Left kidney (tissue), 2 donors: ENCODE data around the gene KCNAB1. TPM values are rescaled to one million over a fixed set of nuclear protein-coding genes. Genes with fewer than 3 reads are reported as not detected.
A peak's percentile ranks its signal among the peaks of the same experiment; 100 is the strongest.

ENCODE experiments used
- DNase-seq: peaks from one replicate; pipeline ENCODE4 v3.0.0-alpha.2; 2013
- polyA plus RNA-seq: library from polyadenylated mRNA; unstranded; fragments of 120-200 nt; gene quantifications from one replicate; pipeline ENCODE4 v1.2.1, GENCODE V29; 2013; ENCODE audit not compliant: insufficient read length

Gene KCNAB1
- polyA plus RNA-seq, 1 donor, result 3.4 TPM

- DNase-seq, result no peak
Measured at GRCh38 chr3:156407617-156408225, 287.3 kb downstream of the KCNAB1 start.

- DNase-seq, result no peak
Measured at GRCh38 chr3:156409694-156410093, 289.3 kb downstream of the KCNAB1 start.

- no peak for DNase-seq
Measured at GRCh38 chr3:156412600-156412999, 292.2 kb downstream of the KCNAB1 start.

DNA sequence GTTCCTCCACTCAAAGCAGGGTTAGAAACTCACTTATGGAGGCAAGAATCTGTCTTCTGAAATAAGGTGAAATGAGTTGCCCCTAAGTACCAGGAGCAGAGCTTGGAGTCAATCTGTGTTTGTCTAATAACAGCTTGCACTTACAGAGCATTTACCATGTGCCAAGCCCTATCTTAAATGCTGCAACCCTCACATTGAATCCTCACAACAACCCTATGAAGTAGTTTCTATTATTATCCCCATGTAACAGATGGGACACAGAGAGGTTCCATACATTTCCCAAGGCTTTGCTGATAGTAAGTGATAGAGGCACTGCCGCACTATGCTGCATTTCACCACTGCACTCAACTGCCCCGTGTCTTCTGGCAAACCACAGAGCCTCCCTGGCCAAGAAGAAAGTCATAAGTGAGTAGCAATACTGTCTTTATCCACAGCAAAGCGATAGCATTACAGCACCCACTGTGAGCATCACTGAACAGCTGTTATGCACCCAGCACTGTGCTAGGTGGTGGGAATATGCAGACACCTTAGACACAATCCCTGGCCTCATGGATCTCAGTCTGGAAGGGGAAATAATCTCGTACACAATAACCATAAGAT lies 293.0 kb downstream of the KCNAB1 start:
- no peak for DNase-seq

- no peak for DNase-seq
Measured at GRCh38 chr3:156416846-156417558, 296.6 kb downstream of the KCNAB1 start.

GRCh38 chr3:156417559-156418132 lies 297.3 kb downstream of the KCNAB1 start:
- no peak for DNase-seq

GRCh38 chr3:156418428-156418827 lies 298.1 kb downstream of the KCNAB1 start:
- DNase-seq, result no peak

DNA sequence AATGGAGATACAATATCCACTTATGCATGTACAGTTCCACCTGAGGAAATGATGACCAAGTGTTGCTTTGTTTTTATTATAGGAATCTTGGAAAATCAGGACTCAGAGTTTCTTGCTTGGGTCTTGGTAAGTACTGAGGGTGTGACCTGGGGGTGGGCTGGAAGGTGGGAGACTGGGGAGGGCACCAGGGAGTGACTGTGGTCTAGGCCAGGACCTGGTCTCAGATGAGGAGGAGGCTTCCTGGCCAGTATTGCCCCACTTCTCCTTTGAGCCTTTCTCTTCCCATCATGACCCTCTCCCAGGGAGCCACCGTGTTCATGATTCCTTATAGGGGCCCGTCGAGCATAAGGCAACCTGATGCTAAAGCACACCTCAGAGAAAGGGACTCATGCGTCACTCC lies 301.2 kb downstream of the KCNAB1 start:
- no peak for DNase-seq

DNA sequence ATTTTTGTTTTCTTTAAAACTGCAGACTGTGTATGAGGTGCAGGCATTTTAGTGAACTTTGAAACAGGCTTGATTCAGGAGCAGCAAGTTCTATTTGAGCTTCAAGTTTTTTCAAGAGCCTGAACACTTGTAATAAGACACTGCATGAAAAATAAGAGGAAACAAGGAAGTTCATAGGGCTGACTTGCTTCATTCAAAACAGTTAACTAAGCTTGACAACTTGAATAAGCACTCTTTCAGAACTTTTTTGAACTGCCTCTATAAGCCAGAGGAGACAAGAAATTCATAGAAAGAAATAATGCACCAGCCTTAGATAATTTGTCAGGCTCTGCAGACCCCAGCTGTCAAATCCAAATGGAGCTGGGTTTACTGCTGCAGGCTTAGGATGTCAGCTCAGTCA lies 304.4 kb downstream of the KCNAB1 start:
- DNase-seq, result peak; percentile 30

DNA sequence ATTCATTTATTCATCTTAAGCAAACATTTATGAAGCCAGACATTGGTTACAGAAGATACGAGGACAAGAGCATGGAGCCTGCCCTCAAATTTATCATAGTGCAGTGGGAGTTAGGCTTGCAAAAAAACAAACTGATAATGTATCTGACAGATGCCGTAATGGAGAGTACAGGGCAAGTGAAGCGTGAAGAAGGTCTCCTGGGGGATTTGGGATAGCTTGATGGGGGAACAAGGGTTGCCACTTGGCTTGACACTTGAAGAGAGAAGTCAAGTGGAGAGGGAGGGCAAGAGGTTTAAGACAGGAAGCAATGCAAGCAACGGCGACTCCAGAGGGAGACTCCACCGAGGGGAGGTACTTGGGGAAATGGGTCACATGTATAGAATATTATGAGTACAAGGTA lies 305.3 kb downstream of the KCNAB1 start:
- DNase-seq, result no peak

- no peak for DNase-seq
Measured at GRCh38 chr3:156429125-156429524, 308.7 kb downstream of the KCNAB1 start.

DNA sequence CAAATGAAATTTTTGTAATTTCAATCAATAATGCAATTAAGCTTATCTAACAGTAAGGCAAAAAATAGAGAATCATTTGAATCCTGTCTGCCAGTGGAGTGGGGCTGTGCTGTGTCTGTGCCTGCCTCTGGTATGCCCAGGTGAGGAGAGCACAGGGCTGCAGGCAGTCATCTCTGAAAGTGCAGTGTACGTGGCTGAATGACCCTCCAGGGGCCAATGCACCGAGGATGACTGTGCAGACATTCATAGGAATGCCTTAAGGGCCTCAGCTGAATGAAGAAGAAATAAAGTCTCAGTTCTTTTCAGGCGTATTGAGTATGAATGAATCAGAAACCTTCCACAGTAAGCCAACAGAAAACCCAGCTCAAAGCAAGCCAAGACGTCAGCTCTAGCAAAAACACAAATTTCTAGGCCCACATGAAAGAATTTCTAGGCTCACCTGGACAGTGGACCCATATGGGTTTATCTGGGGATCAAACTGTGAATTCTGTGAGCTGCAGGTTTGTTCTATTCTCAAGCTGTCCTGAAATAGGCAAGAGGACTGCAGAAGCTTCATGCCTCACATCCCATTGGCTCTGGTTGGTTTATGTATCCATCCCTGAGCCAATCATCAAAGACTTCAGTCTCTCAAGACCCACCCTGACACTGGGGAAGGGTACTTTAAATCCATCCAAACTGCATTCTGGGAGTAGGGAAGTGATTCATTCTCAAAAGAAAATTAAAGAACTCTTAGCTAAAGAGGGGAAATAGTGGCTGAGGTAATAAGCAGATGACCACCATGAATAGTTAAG lies 311.2 kb downstream of the KCNAB1 start:
- no peak for DNase-seq

GRCh38 chr3:156432563-156432962 lies 312.2 kb downstream of the KCNAB1 start:
- DNase-seq, result no peak

DNA sequence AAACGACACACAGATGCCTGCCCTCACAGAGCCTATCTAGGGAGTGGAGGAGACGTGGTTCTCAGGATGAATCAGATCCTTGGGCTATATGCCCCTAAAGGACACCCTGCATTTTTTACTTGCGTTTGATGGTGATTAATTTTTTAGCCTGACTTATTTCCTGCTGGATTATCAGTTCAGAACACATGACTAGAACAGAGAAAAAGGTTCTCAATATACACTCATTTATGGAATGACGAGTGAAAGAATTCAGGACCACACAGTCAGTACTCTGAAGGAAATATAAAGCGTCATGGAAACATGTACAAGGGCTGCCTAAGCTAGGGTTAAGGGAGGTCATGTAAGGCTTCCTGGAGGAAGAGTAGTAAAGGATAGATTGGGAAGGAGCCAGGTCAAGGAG lies 312.8 kb downstream of the KCNAB1 start:
- DNase-seq, result no peak

DNA sequence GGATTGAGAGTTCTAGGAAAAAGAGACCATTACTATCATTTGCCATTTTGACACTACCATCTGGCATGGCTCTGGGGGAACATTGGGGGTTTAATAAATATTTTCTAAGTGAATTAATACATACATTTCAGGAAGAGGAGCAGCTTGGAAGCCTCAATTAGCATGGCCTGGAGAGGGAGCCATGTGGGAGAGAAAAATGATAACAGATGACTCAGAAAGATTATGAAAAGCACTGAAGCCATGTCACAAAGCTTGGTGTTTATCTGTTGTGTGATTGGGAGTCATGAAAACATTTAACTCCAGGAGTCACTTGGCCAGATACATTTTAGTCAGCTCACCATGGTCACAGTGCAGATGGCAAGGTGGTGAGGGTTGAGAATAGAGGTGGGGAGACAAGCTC lies 313.5 kb downstream of the KCNAB1 start:
- no peak for DNase-seq

DNA sequence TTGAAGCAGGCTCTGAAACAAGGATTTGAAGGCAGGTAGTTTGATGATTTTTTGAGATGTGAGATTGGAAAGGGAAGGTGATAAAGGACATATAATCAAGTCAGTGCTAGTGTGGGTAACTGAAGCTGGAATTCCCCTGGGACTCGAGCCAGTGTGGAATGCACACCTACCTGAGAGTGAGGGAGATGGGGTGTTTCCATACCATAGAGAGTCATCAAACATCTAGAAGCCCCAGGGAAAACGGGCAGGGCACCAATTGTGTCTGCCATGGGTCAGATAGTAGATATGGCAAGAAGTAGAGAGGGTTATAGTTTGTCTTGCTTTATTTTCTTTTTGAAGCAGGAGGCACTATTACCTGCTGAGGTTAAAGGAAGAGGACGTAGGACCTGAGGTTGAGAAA lies 314.5 kb downstream of the KCNAB1 start:
- DNase-seq, result no peak

DNA sequence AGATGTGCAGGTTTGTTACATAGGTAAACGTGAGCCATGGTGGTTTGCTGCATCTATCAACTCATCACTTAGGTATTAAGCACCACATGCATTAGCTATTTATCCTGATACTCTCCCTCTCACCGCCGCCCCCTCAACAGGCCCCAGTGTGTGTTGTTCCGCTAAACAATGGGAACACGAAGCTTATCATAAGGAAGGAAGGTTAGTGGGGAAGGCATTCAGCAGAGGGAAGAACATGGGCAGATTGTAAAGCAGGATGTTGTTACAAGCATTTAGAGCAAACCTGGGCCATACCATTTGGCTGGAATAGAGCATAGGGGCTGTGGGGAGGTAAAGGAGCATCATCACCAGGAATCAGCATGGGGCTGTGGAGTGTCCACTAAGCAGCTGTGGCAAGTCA lies 322.7 kb downstream of the KCNAB1 start:
- no peak for DNase-seq

- no peak for DNase-seq
Measured at GRCh38 chr3:156445117-156446090, 325.0 kb downstream of the KCNAB1 start.

DNA sequence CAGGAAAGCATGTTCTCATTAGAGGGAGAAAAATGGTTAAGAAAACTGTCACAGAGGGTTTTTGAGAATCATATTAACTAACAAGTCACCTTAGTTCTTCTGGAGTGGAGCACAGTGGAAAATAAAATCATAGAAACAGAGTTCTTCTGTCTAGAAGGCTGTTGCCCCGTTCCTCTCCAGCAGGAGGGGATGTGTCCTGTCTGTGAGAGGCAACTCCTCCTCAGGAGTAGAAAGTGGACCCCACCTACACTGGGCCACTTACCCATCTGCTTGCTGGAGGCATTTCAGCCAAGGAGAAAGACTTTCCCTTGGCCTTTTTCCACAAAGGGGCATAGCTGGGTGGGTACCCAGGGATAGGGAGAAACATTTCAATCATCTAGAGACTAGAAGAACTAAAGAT lies 327.9 kb downstream of the KCNAB1 start:
- DNase-seq, result no peak

DNA sequence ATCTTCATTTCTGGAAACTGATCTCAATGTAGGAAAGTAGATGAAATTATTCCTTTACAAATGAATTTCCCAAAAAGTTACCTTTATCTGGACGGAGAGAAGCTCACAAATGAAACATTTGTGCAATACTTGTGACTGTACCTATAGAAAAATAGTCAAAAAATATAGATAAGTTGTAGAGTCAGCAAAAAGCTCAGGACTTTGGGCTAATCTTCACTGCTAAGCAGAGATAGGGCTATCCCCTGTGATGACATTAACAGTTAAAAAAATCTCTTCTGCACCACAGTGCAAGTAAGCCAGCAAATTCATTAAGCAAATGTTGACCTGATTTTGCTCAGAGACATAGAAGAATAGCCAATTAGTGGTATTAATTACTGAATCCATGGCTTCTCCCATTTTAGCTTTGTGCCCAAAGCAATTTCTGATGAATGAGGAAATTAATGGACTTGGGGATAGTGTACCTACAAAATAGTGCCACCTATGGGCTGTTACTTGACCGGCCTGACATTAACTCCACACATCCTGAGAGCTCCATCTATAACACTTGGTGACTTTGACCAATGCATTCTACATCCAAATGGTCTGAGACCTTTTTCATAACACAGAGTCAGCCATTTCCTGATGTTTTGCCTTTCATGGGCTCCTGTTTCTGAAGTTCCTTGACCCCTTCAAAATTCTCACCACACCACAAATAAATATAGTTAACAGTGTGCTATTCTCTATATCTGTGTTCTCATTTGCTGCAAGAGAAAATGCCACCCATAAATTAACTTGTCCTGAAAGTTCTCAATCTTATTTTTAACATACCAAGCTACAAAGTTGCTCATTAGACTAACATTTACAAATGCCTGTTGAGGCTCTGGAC lies 329.6 kb downstream of the KCNAB1 start:
- no peak for DNase-seq
